Measurements from ENCODE around the gene ZMYND10. TPM values are rescaled to one million over a fixed set of nuclear protein-coding genes. Genes with fewer than 3 reads are reported as not detected.

ZMYND10 gene
- total RNA-seq, 1 donor from 2014 or later, result 32.8 TPM

GRCh38 chr3:50294492-50295403 is 50.8 kb downstream of the ZMYND10 start:
- no peaks in the 10 kb centered on the region for H3K9me3 ChIP-seq
- H3K4me3 ChIP-seq, result no peak overlapping the region
- TF ChIP-seq CTCF (IDR thresholded peaks at IDR 0.05), result no peak
- DNase-seq (no peak), ATAC-seq (no peak)
- no peaks in the 10 kb centered on the region for H3K27me3 ChIP-seq (ENCODE audit: low read depth)
- H3K27ac ChIP-seq, result no peak overlapping the region
- intact Hi-C loops (cut with DNase I), result no loop called here
- peaks cover 8% of the 10 kb centered on the region for H3K36me3 ChIP-seq
- H3K4me1 ChIP-seq, result peaks cover 43% of the 10 kb centered on the region

- Histone ChIP-seq H3K4me3 (no peak overlapping the region), H3K9me3 (no peaks in the 10 kb centered on the region), H3K36me3 (peaks cover 15% of the 10 kb centered on the region), H3K4me1 (peaks cover 41% of the 10 kb centered on the region), H3K27me3 (ENCODE audit: low read depth) (no peaks in the 10 kb centered on the region), H3K27ac (no peak overlapping the region)
- DNase-seq, result no peak
- TF ChIP-seq CTCF (IDR thresholded peaks at IDR 0.05), result no peak
- no peak for ATAC-seq
- intact Hi-C loops (cut with DNase I), result no loop called here
Observed at GRCh38 chr3:50294089-50294488, 51.4 kb downstream of the ZMYND10 start.

GRCh38 chr3:50293079-50293801 is 52.3 kb downstream of the ZMYND10 start:
- intact Hi-C loops (cut with DNase I), result no loop called here
- Histone ChIP-seq H3K4me1 (peaks cover 34% of the 10 kb centered on the region), H3K9me3 (no peaks in the 10 kb centered on the region), H3K36me3 (peaks cover 23% of the 10 kb centered on the region), H3K27ac (peak overlapping the region; percentile 87), H3K4me3 (peak overlapping the region; percentile 70), H3K27me3 (ENCODE audit: low read depth) (no peaks in the 10 kb centered on the region)
- ATAC-seq (no peak), DNase-seq (no peak)
- TF ChIP-seq CTCF (IDR thresholded peaks at IDR 0.05), result no peak

- Histone ChIP-seq H3K27me3 (ENCODE audit: low read depth) (no peaks in the 10 kb centered on the region), H3K9me3 (no peaks in the 10 kb centered on the region), H3K27ac (peak within 1 kb of the TSS; percentile 87), H3K4me1 (peaks cover 26% of the 10 kb centered on the region), H3K36me3 (peaks cover 32% of the 10 kb centered on the region), H3K4me3 (peak within 1 kb of the TSS; percentile 70)
- no peak for TF ChIP-seq CTCF (IDR thresholded peaks at IDR 0.05)
- peak; percentile 97 for ATAC-seq
- DNase-seq, result peak; percentile 99
- intact Hi-C loops (cut with DNase I), result no loop called here
Observed at GRCh38 chr3:50292159-50293078, 53.1 kb downstream of the ZMYND10 start, which contains the start of gene IFRD2. Gene IFRD2, minus strand, starts transcription at chr3:50292429. Its CDS starts 155 bp downstream, at chr3:50292274.

Other genes with a start within 250 kb of the ZMYND10 start
- 44.7 TPM for gene SEMA3F, start 190.4 kb downstream of the ZMYND10 start, total RNA-seq
- not detected for gene GNAT1, start 154.1 kb downstream of the ZMYND10 start, total RNA-seq
- not detected for gene SLC38A3, start 140.5 kb downstream of the ZMYND10 start, total RNA-seq
- gene GNAI2, start 109.5 kb downstream of the ZMYND10 start, total RNA-seq, result 372 TPM
- 77.6 TPM for gene SEMA3B, start 76.6 kb downstream of the ZMYND10 start, total RNA-seq
- gene LSMEM2, start 66.6 kb downstream of the ZMYND10 start, total RNA-seq, result not detected
- gene IFRD2, start 53.3 kb downstream of the ZMYND10 start, total RNA-seq, result 66.9 TPM
- 4.0 TPM for gene HYAL3, start 46.3 kb downstream of the ZMYND10 start, total RNA-seq
- 9.3 TPM for gene NAA80, start 46.3 kb downstream of the ZMYND10 start, total RNA-seq
- gene HYAL1, start 42.2 kb downstream of the ZMYND10 start, total RNA-seq, result 58.2 TPM
- 155 TPM for gene HYAL2, start 23.0 kb downstream of the ZMYND10 start, total RNA-seq
- 29.4 TPM for gene TUSC2, start 17.5 kb downstream of the ZMYND10 start, total RNA-seq
- gene RASSF1, start 4.9 kb downstream of the ZMYND10 start, total RNA-seq, result 39.5 TPM
- 17.7 TPM for gene NPRL2, start 5.0 kb upstream of the ZMYND10 start, total RNA-seq
- gene CYB561D2, start 5.1 kb upstream of the ZMYND10 start, total RNA-seq, result 21.7 TPM
- gene TMEM115, start 13.8 kb upstream of the ZMYND10 start, total RNA-seq, result 37.5 TPM
- gene CACNA2D2, start 157.9 kb upstream of the ZMYND10 start, total RNA-seq, result 105 TPM
- gene C3orf18, start 222.0 kb upstream of the ZMYND10 start, total RNA-seq, result 6.7 TPM
- gene HEMK1, start 223.8 kb upstream of the ZMYND10 start, total RNA-seq, result 28.4 TPM